Glomerular endothelial cell (primary cell): ENCODE data around the gene NUDT14. TPM values are rescaled to one million over a fixed set of nuclear protein-coding genes. Genes with fewer than 3 reads are reported as not detected.

Experiments
- DNase-seq: peaks from one replicate; pipeline ENCODE4 v3.0.0-alpha.2; 2011; ENCODE audit warnings: low read depth, low spot score; ENCODE audit errors: extremely low read depth
- total RNA-seq: library from RNA; depleted of rRNA; stranded (reverse); fragments of >200 nt; gene quantifications from 2 replicates; pipeline ENCODE4 v1.2.3, GENCODE V29; 2015

NUDT14 gene
- total RNA-seq, 1 donor from 2014 or later, result 69.8 TPM

- DNase-seq, result no peak
These were observed 31.6 kb upstream of the NUDT14 start for GRCh38 chr14:105212541-105213300.

- no peak for DNase-seq
These were observed 30.6 kb upstream of the NUDT14 start for GRCh38 chr14:105211758-105212089.

DNA sequence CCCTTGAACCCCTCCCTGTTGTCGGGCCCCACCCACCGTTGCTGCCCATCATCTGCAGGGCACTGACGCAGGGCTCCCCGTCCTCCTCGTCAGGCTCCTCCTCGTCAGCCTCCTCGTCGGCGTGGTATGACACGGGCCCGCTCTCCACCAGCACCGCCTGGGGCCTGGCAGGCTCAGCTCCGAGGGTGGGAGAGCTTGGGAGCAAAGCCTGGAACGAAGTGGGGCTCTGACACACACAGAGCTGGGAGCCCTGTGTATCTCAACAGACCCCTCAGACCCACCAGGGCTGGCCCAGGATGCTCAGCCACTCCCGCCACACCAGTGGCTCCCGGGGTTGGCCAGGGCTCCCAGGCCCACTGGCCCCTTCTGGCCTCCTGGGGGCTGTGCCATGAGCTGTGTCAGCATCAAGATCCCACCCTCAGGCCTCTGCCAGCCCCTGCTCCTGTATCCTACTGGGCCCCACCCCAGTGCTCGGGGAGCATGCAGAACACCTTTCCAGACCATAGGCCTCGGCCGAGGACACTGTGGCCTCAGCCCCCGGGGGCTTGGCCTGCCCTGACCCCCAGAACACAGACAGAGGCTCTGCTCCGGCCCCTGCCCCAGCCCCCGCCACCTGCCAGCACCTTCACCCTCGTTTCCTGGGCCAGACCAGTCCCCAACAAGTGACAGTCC lies 30.1 kb upstream of the NUDT14 start:
- DNase-seq, result no peak

DNA sequence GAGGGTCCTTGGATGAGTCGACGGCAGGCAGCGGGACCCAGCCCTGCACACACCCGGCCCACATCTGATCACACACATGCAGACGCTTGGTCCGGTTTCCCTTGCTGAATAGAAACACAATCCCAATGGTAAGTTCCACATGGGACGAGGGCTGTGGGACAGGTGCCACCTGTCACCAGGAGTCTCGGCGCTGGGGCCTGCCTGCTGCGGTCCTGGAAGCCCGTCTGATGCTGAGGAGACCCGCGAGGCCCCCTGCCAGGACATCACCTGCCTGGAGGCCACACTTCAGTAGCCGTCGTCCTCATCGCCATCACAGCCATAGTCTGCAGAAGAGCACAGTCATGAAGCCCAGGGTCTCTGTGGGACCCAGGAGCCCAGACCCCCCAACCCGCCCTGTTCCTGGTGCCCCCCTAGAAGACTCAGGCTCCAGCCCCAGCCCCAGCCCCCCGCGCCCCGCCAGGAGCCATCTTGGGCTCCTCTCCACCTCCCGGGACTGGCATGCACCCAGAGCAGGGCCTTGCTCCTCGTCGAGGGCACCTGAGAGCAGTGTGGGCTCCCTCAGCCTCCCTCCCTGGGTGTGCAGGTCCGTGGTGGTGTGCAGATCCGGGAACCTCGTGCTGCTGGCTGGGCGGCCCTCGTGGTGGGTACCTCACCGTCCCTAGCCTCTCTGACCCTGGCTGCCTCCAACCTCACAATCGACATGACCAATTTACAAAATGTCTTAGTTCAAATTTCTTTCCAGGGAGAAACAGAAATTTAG lies 29.3 kb upstream of the NUDT14 start:
- DNase-seq, result no peak

GRCh38 chr14:105209646-105210045 lies 28.5 kb upstream of the NUDT14 start:
- DNase-seq, result no peak

- no peak for DNase-seq
These were observed 28.0 kb upstream of the NUDT14 start for GRCh38 chr14:105209091-105209490.

- no peak for DNase-seq
These were observed 27.6 kb upstream of the NUDT14 start for GRCh38 chr14:105208738-105209075.

DNA sequence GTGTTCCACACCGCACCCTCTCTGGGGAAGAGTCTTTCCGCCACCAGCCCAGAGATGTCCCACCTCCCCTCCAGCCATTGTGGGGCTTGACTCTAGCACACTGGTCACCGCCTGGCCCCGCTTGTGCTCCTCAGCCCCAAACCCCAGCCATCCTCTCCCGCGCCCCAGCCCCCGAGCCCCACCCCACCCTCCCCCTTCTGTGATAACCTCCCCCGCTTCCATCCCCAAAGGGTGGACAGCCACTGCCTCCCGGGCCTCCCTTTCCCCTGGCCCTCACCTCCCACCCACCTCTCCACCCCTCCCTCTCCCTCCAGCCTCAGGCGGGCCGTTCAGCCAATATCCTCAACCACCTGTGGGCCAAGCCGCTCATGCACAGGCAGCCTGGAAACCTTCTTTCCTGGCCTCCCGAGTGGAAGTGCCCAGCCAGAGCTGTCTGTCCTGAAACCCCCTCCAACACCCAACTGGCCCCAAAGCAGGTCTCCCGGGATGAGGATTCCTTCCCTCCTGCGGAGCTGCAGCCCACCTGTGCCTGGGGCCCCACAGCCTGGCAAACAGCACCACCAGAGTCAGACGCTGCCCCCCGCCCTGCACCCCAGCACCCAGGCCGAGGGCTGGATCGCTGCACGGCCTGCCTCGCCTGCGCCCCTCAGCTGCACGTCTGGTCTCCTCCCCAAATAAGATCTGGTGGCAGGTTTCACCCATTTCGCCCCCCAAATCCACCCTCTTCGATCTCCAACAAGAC lies 27.1 kb upstream of the NUDT14 start:
- DNase-seq, result no peak

GRCh38 chr14:105207460-105207901 lies 26.4 kb upstream of the NUDT14 start:
- no peak for DNase-seq

DNA sequence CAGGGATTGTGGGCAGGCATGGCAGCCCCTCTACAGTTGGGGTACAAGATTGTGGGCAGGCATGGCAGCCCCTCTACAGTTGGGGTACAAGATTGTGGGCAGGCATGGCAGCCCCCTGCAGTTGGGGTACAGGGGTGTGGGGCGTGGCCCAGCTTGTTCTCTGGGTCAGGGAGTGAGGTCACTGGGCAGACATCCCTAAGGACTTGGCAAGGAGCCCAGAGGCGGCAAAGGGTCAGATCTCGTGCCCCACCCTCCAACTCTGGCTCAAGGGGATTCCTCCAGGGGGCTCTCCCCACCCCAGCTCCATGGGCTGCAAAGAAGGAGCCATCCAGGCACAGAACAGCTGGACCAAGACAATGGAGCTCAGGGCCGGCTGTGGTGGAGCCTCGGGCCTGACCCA lies 25.8 kb upstream of the NUDT14 start:
- DNase-seq, result no peak

- no peak for DNase-seq
These were observed 24.6 kb upstream of the NUDT14 start for GRCh38 chr14:105205673-105206208.

DNA sequence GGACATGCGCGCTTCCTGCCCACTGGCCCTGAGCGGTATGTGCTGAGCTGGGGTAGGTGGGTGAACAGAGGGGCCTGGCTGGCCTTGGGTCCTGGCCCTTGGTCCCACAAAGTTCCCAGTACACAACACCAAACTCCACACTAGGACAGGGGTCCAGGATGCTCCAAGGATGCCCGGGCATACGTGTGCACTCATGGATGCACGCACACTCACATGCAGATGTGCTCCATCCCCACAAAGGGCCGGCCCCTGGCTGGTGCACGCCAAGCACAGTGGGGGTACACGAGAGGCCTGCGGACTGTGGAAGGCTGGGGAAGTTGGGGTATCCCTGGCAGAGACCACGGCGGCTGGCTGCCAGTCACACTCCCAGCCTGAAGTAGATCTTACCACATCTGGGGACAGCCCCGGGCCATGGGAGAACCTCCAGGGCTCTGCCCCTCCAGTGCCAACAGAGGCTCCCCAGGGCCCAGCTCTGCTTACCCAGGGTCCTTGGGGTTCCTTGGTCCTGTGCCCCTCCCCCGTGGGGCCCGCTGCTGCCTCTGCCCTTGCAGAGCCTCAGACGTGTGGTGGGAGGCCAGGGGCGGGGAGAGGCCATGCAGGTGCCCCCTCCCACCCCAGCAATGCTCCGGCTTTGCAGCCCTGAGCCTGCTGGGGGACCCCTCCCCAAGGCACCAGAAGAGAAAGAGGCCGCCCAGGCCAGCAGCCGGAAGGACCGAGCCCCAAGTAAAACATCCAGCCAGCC lies 24.0 kb upstream of the NUDT14 start:
- no peak for DNase-seq

DNA sequence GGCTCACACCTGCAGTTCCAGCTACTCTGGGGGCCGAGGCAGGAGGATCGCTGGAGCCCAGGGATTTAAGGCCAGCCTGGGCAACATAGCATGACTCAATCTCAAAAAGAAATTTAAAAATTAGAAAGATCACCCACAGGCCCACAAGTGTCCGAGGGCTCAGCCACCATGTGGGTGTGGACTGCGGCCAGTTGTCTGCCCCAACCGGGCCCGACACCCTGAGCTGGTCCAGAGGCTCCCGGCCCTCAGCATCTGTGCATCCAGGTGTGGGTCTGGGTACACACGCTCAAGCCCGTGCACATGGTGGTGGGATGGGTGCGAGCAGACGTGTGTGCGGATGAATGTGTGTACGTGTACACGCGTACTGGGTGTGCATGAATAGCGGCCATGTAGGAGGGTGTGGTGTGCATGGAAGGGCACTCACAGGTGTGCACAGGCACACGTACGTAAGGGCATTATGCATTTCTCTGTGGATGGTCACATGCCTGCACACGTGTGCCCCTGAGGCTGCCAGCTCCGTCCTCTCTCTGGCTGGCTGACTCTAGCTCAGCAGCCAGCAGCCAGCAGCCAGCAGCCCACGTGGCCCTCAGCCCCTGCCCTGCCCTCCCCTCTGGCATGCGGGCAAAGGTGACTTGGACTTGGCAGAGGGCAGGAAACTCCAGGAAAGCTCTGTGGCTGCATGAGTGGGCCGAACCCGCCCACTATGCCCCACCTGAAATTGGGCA lies 23.3 kb upstream of the NUDT14 start:
- no peak for DNase-seq

GRCh38 chr14:105203701-105204100 lies 22.6 kb upstream of the NUDT14 start:
- no peak for DNase-seq

GRCh38 chr14:105203057-105203531 lies 22.0 kb upstream of the NUDT14 start:
- no peak for DNase-seq

GRCh38 chr14:105201925-105202513 lies 20.9 kb upstream of the NUDT14 start:
- DNase-seq, result no peak

DNA sequence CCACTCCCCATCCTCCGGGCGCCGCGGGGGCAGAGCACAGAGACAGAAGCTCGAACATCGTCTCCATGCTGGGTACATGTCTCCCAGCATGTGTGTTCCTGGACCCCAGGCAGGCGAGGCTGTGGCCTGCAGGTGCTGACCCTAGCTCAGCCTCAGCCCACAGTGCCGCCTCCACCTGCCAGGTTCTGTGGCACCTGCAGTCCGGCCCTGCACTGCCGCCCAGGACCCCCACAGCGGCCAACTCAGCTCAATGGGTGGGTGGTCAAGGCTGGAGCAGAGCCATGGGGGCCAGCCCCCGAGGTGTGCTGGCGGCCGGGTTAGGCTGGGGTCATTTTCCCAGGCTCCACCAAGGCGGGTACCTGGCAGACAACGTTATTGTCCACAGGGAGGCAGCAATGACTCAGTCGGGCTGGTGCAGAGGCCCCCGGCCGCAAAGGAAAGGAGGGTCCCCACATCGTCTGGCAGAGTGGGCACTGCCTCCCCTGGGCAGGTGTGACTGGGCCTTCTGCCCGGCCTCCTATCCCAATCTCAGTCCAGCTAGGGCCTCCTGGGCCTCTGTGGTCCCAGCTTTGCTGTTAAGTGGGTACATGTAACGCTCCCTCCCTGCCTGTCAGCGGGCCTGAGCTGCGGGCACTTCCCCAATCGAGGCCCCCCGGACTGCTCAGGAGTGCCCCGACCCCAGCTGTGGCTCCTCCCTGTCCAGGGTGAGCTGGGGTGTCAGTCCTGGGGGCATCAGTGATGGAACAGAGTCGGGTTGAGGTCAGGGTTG lies 20.2 kb upstream of the NUDT14 start:
- DNase-seq, result no peak

- DNase-seq, result no peak
These were observed 19.5 kb upstream of the NUDT14 start for GRCh38 chr14:105200641-105201040.
